ENCODE measurements around the gene EVC2.

EVC2 gene

DNA sequence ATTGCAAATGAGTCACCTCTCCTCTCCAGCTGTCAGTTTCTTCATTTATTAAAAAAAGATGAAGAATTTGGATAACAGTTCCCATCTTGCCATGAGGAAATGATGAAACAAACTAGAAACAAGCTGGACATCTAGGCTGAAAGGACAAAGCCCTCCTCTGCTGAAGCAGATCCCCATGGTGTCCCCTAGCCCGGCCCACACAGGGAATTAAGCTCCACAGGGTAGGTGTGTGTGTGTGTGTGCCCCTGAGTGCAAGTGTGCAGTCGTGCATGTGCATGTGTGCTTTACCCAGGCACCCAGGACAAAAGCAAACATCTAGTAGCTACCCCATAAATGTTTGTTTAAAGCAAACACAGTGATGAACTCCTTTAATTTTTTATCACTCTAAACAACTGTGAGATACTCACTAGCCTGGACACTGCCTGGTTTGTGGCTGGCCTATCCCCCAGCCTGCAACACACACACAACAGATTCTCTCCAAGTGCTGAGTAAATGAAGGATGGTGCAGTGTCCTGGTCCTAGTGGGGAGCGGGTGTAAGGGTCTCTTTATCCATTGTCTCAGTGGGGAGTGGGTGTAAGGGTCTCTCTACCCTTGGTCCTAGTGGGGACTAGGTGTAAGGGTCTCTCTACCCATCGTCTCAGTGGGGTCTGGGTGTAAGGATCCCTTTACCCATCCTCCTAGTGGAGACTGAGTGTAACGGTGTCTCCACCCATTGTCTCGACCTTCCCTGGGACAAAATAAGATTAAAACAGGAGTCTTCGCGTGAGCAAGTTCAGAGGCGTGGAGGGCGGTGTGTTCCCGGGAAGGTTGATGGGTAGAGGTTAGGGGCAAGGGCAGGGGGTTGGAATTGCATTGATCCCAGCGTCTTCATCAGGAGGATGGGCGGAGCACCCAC, 2.0 kb upstream of the EVC2 start:
- POLR2A ChIA-PET (ENCODE audit: low non-redundant PET) = no interaction called here
- peak; percentile 13 for DNase-seq (ENCODE audit: low spot score)
- CTCF ChIA-PET = interaction anchor here (0.6 kb wide), 1 partner anchor 10 kb away, joined by 5 read pairs; no protein-coding TSS in a partner anchor
- H3K27ac ChIP-seq = peak overlapping the region; percentile 87
- peak; percentile 11; the same call in 1 of the 2 replicates for TF ChIP-seq CTCF (conservative IDR thresholded peaks at IDR 0.05; ENCODE audit: low read depth)

DNA sequence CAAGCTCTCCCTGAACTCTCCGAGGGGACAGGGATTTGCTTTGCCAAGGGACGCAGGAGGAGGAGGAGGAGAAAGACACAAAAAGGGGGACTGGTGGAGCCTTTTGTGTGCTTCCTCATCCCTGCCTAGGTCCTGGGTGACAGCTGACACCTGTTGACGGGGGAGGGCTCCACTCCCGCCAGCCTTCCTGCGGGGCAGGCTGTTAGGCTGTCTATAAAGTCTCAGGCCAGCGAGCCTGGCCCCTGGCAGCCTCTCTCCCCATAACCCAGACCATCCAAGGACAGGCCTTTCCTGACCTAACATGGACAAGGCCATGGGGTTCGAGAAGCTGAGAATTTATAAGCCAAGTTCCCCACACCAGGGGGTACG, 832 bp upstream of the EVC2 start:
- CTCF ChIA-PET = no interaction called here
- peak overlapping the region; percentile 87 for H3K27ac ChIP-seq
- TF ChIP-seq CTCF (conservative IDR thresholded peaks at IDR 0.05; ENCODE audit: low read depth) = no peak
- no peak for DNase-seq (ENCODE audit: low spot score)
- POLR2A ChIA-PET (ENCODE audit: low non-redundant PET) = no interaction called here

DNA sequence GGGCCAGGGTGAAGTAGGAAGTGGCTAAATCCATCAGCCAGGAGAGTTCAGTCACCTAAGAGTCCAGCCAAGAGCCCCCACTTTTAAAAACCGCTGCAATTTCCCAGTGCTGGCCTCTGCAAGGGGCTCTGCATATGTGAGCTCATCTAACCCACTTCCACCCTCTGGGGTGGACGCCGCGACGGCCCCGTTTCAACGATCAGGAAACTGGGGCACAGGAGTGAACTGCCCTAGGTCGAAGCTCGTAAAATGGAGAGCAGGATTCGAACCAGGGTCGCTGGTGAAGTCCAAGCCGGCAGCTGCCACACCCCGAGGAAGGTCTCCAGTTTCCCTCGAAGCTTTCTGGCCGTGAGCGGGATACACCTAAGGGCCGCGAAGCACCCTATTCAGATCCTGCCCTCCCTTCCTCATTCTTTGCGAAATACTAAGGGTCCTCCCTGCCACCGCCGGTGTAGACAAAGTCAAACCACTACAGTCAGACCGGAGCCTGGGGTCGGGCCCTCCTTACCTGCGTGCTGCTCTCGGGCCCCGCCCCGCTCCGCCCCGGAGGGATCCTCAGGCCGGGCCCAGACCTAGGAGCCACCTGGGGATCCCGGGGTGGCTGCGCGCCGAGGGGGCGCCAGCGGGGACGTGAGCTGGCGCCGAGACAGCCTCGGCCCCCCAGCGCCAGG, 446 bp downstream of the EVC2 start:
- ChIA-PET POLR2A (ENCODE audit: low non-redundant PET) (no interaction called here), CTCF (interaction anchor here (0.6 kb wide), 1 partner anchor 532 kb away, joined by 3 read pairs; no protein-coding TSS in a partner anchor)
- H3K27ac ChIP-seq = peak overlapping the region; percentile 87
- DNase-seq (ENCODE audit: low spot score) = peak; percentile 11
- TF ChIP-seq CTCF (conservative IDR thresholded peaks at IDR 0.05; ENCODE audit: low read depth) = no peak

GRCh38 chr4:5707366-5707765, 993 bp downstream of the EVC2 start:
- ChIA-PET POLR2A (ENCODE audit: low non-redundant PET) (no interaction called here), CTCF (no interaction called here)
- peak overlapping the region; percentile 87 for H3K27ac ChIP-seq
- no peak for DNase-seq (ENCODE audit: low spot score)
- TF ChIP-seq CTCF (conservative IDR thresholded peaks at IDR 0.05; ENCODE audit: low read depth) = no peak

- TF ChIP-seq CTCF (conservative IDR thresholded peaks at IDR 0.05; ENCODE audit: low read depth) = no peak
- ChIA-PET POLR2A (ENCODE audit: low non-redundant PET) (no interaction called here), CTCF (no interaction called here)
- no peak for DNase-seq (ENCODE audit: low spot score)
- H3K27ac ChIP-seq = peak overlapping the region; percentile 87
Observed at GRCh38 chr4:5706486-5707290, 1.7 kb downstream of the EVC2 start.

- no peak for DNase-seq (ENCODE audit: low spot score)
- CTCF ChIA-PET = no interaction called here
- POLR2A ChIA-PET (ENCODE audit: low non-redundant PET) = no interaction called here
- no peak for TF ChIP-seq CTCF (conservative IDR thresholded peaks at IDR 0.05; ENCODE audit: low read depth)
- H3K27ac ChIP-seq = no peak overlapping the region
Observed at GRCh38 chr4:5705647-5706320, 2.6 kb downstream of the EVC2 start.
